ENCODE measurements around the gene PTPRE.

DNA sequence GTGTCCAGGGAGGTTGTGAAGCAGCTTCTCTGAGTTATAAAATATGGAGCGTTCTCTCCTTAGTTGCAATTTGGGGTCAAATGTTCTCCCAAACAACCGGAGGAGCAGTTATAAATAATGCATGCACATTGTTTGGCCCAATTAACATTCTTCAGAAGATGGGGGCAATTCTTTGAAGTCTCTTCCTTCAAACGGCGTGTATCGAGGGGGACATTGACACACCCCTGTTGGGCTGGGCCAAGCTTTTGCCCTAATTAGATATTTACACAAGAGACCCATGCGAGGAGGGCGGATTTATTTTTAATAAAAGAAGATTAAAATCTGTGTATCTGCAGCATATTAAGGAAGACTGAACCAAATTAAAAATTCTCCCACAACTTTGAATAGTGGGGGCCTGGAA is 107.3 kb downstream of the PTPRE start:
- TF ChIP-seq RAD21 (IDR thresholded peaks at IDR 0.05; ENCODE audit: insufficient read depth, low read depth, low read length) (no peak), ZBTB11 (CRISPR knock-in tag; IDR thresholded peaks at IDR 0.05) (no peak)
